ENCODE results near the gene BRD3OS. TPM values are rescaled to one million over a fixed set of nuclear protein-coding genes. Genes with fewer than 3 reads are reported as not detected.

The BRD3OS gene
- total and polyA plus RNA-seq, 2 of the 13 experiments (the other 11 are each of a cell fraction or from before 2014, with no cell fraction given), result 4.9 to 5.7 TPM

DNA sequence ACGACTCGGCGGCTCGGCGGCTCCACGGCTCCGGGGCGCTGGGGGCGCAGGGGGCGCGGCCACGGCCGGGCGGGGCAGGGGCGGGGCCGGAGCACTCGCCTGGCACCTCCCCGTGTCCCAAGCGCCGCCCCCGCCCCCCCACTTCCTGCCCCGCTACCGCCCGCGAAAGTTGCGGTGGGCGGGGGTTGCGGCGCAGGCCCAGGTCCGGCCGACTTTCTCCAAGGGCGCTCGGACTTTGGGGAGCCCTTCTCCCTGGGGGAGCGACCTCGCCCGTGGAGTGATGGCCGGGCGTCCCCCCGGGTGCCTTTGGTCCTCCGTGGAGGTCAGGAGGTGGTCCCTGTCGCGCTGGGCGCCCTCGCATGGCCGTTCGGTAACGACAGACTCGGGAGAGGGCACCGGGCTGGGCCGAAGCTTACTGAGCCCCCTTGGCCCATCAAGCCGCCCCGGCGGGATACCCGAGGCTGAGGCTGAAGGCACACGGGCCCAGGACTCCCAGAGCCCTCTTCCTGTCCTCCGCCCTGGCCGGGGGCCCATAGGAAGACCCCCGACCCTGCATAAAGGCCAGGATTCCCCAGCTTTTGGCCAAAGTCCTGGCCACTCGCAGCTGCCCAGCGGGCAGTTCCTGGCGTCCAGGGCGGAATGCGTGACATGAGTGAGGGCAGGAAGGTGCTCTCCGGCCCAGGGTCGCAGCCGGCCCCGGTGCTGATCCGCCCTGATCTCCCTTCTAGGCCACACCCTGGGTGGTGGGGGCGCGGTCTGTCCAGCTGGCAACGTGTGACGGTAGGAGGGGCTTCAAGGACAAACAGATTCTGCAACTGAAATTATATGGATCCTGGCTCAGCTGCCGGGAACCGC is 32.3 kb upstream of the BRD3OS start (continued):
- TF ChIP-seq, protein P1, sequence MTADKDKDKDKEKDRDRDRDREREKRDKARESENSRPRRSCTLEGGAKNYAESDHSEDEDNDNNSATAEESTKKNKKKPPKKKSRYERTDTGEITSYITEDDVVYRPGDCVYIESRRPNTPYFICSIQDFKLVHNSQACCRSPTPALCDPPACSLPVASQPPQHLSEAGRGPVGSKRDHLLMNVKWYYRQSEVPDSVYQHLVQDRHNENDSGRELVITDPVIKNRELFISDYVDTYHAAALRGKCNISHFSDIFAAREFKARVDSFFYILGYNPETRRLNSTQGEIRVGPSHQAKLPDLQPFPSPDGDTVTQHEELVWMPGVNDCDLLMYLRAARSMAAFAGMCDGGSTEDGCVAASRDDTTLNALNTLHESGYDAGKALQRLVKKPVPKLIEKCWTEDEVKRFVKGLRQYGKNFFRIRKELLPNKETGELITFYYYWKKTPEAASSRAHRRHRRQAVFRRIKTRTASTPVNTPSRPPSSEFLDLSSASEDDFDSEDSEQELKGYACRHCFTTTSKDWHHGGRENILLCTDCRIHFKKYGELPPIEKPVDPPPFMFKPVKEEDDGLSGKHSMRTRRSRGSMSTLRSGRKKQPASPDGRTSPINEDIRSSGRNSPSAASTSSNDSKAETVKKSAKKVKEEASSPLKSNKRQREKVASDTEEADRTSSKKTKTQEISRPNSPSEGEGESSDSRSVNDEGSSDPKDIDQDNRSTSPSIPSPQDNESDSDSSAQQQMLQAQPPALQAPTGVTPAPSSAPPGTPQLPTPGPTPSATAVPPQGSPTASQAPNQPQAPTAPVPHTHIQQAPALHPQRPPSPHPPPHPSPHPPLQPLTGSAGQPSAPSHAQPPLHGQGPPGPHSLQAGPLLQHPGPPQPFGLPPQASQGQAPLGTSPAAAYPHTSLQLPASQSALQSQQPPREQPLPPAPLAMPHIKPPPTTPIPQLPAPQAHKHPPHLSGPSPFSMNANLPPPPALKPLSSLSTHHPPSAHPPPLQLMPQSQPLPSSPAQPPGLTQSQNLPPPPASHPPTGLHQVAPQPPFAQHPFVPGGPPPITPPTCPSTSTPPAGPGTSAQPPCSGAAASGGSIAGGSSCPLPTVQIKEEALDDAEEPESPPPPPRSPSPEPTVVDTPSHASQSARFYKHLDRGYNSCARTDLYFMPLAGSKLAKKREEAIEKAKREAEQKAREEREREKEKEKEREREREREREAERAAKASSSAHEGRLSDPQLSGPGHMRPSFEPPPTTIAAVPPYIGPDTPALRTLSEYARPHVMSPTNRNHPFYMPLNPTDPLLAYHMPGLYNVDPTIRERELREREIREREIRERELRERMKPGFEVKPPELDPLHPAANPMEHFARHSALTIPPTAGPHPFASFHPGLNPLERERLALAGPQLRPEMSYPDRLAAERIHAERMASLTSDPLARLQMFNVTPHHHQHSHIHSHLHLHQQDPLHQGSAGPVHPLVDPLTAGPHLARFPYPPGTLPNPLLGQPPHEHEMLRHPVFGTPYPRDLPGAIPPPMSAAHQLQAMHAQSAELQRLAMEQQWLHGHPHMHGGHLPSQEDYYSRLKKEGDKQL (CRISPR knock-in tag; IDR thresholded peaks at IDR 0.05; ENCODE audit: low read depth), result no peak
- TF ChIP-seq SIN3A (IDR thresholded peaks at IDR 0.05; ENCODE audit: borderline replicate concordance, low read depth, low read length) (0 out of 2 replicates have a peak, but pooled peaks have one; percentile 57), FOSL2 (CRISPR knock-in tag; IDR thresholded peaks at IDR 0.05) (no peak), ZNF30 (CRISPR knock-in tag; IDR thresholded peaks at IDR 0.05) (no peak), MAF1 (CRISPR knock-in tag; IDR thresholded peaks at IDR 0.05; ENCODE audit: borderline replicate concordance) (no peak), RAD51 (IDR thresholded peaks at IDR 0.05; ENCODE audit: borderline replicate concordance) (no peak), PLRG1 (conservative IDR thresholded peaks at IDR 0.05) (no peak), SP140L (CRISPR knock-in tag; IDR thresholded peaks at IDR 0.05; ENCODE audit: borderline replicate concordance) (no peak), ZNF780A (CRISPR knock-in tag; IDR thresholded peaks at IDR 0.05) (no peak), ELF4 (CRISPR knock-in tag; IDR thresholded peaks at IDR 0.05; ENCODE audit: borderline replicate concordance) (no peak), REL (CRISPR knock-in tag; conservative IDR thresholded peaks at IDR 0.05) (0 out of 2 replicates have a peak, but pooled peaks have one; percentile 35), ZNF776 (CRISPR knock-in tag; IDR thresholded peaks at IDR 0.05) (no peak; the same call in 1 of the 2 replicates), ZNF891 (CRISPR knock-in tag; IDR thresholded peaks at IDR 0.05) (no peak), MATR3 (CRISPR knock-in tag; IDR thresholded peaks at IDR 0.05) (no peak), ZNF543 (CRISPR knock-in tag; IDR thresholded peaks at IDR 0.05) (0 out of 2 replicates have a peak, but pooled peaks have one; percentile 46), ZNF205 (CRISPR knock-in tag; IDR thresholded peaks at IDR 0.05) (0 out of 2 replicates have a peak, but pooled peaks have one; percentile 12), ZNF570 (CRISPR knock-in tag; IDR thresholded peaks at IDR 0.05; ENCODE audit: borderline replicate concordance) (no peak), HIVEP1 (CRISPR knock-in tag; IDR thresholded peaks at IDR 0.05) (peak; percentile 85), ZNF746 (CRISPR knock-in tag; IDR thresholded peaks at IDR 0.05) (no peak; the same call in 1 of the 2 replicates), ZFP37 (CRISPR knock-in tag; IDR thresholded peaks at IDR 0.05; ENCODE audit: borderline replicate concordance) (no peak), ZNF333 (CRISPR knock-in tag; IDR thresholded peaks at IDR 0.05; ENCODE audit: borderline replicate concordance) (no peak), RARG (CRISPR knock-in tag; IDR thresholded peaks at IDR 0.05; ENCODE audit: low read depth) (no peak), GTF2F1 (IDR thresholded peaks at IDR 0.05; ENCODE audit: low read length) (no peak), ZNF501 (CRISPR knock-in tag; IDR thresholded peaks at IDR 0.05) (peak; percentile 82), AGO2 (optimal IDR thresholded peaks at IDR 0.05; ENCODE audit: low read depth, low read length) (peak; percentile 84), PRMT3 (CRISPR knock-in tag; IDR thresholded peaks at IDR 0.05; ENCODE audit: borderline replicate concordance, low read depth) (no peak), KAT7 (CRISPR knock-in tag; IDR thresholded peaks at IDR 0.05; ENCODE audit: borderline replicate concordance) (no peak), ERF (CRISPR knock-in tag; IDR thresholded peaks at IDR 0.05) (peak; percentile 72)
